ENCODE results near the gene CORIN. TPM values are rescaled to one million over a fixed set of nuclear protein-coding genes. Genes with fewer than 3 reads are reported as not detected.
"Not testable (repeated sequence)": the region's sequence is repeated elsewhere in the genome, so short reads cannot be mapped to it uniquely, and the experiment has no call there.

The CORIN gene
- total and polyA plus RNA-seq, 5 donors = 66.2 to 226 (median 175) TPM

DNA sequence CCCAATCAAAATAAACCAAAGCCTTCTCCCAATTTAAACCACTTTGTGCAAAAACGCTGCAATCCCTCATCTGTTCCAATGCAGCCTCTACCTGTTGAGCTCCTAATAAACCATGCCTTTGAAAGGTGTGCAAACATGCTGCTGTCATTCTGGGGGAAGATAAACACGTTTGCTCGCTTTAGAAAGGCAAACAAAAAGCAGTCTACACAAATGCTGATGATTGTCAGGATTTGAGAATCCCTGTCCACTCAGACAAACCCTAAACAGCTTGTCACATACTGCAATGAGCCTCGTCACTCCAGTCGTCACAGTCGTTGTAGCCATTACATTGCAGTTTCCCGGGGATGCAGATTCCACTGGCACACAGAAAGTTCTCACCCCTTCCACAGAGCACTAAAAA is 145.2 kb downstream of the CORIN start:
- WGBS = 54% methylated on average over 7 of the region's 7 CpGs
- Histone ChIP-seq H3K27ac (ENCODE audit: low read length) (no peak overlapping the region), H3K27me3 (ENCODE audit: control insufficient read depth, insufficient read depth) (no peaks in the 10 kb centered on the region), H3K4me3 (ENCODE audit: low read length) (no peak overlapping the region), H3K4me1 (ENCODE audit: control insufficient read depth, insufficient read depth, low read length) (no peaks in the 10 kb centered on the region), H3K9me3 (ENCODE audit: control insufficient read depth, low read length) (no peaks in the 10 kb centered on the region)
- no peak for DNase-seq
- ATAC-seq = no peak
- intact Hi-C loops (cut with DNase I) = no loop called here

DNA sequence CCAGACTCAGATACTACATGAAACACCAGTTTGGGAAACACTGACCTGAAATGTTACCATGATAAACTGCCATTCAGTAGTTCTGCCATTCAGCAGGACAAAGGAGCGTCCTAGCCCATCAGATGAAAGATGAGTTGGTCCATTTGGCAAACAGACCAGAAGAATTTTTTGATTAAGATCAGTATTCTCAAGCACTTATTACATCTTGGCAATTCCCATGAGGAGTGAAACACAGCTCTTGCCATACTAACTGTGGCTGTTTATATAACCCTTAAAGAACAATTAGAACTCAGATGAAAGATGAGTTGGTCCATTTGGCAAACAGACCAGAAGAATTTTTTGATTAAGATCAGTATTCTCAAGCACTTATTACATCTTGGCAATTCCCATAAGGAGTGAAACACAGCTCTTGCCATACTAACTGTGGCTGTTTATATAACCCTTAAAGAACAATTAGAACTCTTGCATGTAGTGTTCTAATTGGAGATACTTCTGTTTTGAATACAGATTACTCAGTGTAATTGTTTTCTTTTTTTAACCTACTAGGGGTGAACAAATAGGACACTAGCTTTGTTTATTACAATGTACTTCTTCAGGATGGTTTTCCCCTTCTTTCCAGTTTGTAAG is 146.0 kb downstream of the CORIN start:
- H3K27ac ChIP-seq (ENCODE audit: low read length); H3K4me1 ChIP-seq (ENCODE audit: control insufficient read depth, insufficient read depth, low read length); intact Hi-C loops (cut with DNase I); ATAC-seq; H3K9me3 ChIP-seq (ENCODE audit: control insufficient read depth, low read length); H3K27me3 ChIP-seq (ENCODE audit: control insufficient read depth, insufficient read depth); H3K4me3 ChIP-seq (ENCODE audit: low read length); DNase-seq: not testable (repeated sequence)
- 72% methylated on average over 1 of the region's 1 CpG for whole genome bisulfite sequencing

DNA sequence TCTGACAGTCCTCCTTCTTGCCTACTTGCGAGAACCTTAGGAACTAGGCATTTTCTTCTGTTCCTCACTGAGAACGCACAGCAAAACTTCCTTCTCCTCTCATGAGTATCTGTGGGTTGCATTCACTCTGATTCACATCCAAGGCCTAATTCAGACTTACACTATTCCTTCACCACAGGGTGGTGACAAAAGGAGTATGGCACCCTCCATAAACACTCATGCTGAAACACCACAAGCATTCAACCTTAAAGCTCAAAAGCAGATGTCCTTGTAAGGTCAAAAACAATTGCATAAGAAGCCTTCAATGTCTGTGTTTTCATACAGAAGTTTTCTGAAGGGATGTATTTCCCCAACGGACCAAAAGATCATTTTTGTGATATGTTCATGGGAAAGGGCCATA is 147.3 kb downstream of the CORIN start:
- no peak overlapping the region for H3K27ac ChIP-seq (ENCODE audit: low read length)
- H3K4me1 ChIP-seq (ENCODE audit: control insufficient read depth, insufficient read depth, low read length) = no peaks in the 10 kb centered on the region
- no peak for ATAC-seq
- H3K4me3 ChIP-seq (ENCODE audit: low read length) = no peak overlapping the region
- no peaks in the 10 kb centered on the region for H3K27me3 ChIP-seq (ENCODE audit: control insufficient read depth, insufficient read depth)
- intact Hi-C loops (cut with DNase I) = no loop called here
- 76% methylated on average over 3 of the region's 3 CpGs for WGBS
- no peak for DNase-seq
- H3K9me3 ChIP-seq (ENCODE audit: control insufficient read depth, low read length) = no peaks in the 10 kb centered on the region

DNA sequence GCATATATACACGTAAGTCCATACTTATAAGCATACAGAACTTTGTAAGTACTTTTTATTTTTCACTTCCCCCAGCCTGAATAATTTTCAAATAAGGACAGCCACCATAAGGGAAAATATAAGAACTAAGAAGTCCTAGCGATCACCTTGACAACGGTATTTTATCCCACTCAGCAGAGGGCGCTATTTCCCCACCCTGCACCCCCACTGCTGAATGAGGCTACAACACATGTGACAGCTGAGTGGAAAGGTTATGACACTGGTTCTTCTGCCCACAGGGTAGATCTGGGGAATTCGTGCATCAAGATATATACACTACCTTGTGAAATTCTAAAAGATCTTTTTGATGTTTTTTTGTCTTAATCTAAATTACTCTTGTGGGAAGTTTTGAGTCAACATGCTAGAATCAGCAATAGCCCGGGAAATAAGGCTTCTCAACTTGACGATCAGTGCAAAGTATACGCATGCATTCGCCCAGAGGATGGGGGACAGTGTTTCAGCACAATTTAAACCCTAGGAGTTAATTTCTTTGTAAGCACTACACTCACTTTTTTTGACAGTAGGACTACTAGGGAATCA is 151.5 kb downstream of the CORIN start:
- Histone ChIP-seq H3K27me3 (ENCODE audit: control insufficient read depth, insufficient read depth) (no peaks in the 10 kb centered on the region), H3K4me3 (ENCODE audit: low read length) (no peak overlapping the region), H3K27ac (ENCODE audit: low read length) (no peak overlapping the region), H3K9me3 (ENCODE audit: control insufficient read depth, low read length) (no peaks in the 10 kb centered on the region), H3K4me1 (ENCODE audit: control insufficient read depth, insufficient read depth, low read length) (no peaks in the 10 kb centered on the region)
- ATAC-seq (peak; percentile 68 to 73), DNase-seq (peak; percentile 37 to 61 (median 56))
- intact Hi-C loops (cut with DNase I) = loop anchor here in 2 of 4 donors (10.0 kb wide), 1 partner anchor 248 kb away; no protein-coding TSS in a partner anchor
- WGBS = 49% methylated on average over 9 of the region's 9 CpGs

DNA sequence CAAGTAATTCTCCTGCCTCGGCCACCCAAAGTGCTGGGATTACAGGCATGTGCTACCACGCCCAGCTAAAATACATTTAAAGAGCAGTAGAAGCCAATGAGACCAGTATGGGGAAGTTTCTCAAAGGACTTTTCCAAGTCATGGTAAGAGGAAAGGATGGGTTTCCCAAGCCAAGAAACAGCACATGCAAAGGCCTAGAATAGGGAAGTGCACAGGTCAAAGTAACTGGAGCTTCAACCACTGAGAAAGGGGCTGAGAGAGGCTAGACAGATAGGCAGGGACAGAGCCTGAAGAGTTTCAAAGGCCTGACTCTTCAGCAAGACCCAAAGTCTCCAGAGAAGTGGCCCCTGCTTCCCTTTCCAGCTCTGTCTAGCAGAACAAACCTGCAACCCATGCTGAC is 162.1 kb downstream of the CORIN start:
- ATAC-seq (no peak), DNase-seq (no peak)
- H3K4me3 ChIP-seq (ENCODE audit: low read length) = no peak overlapping the region
- 88% methylated on average over 2 of the region's 2 CpGs for WGBS
- H3K4me1 ChIP-seq (ENCODE audit: control insufficient read depth, insufficient read depth, low read length) = no peaks in the 10 kb centered on the region
- H3K27ac ChIP-seq (ENCODE audit: low read length) = no peak overlapping the region
- intact Hi-C loops (cut with DNase I) = no loop called here
- no peaks in the 10 kb centered on the region for H3K27me3 ChIP-seq (ENCODE audit: control insufficient read depth, insufficient read depth)
- H3K9me3 ChIP-seq (ENCODE audit: control insufficient read depth, low read length) = no peaks in the 10 kb centered on the region

DNA sequence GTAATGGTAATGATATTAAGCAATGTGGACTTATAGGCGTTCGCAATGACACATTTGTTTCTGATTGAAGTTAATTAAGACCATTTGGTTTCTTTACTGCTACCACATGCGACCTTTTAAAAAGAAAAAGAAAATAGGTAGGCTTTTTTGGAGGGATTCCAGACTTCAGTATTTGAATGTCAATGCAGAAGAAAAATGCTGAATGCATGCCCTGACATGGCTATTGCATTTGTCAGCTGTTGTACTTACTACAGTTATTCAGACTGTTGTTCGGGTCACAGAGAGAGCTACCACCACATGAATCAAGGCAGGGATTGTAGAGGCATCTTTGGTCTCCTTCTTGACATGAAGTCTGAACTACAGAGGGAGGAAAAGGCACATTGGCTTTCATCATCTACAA is 163.7 kb downstream of the CORIN start:
- no peaks in the 10 kb centered on the region for H3K9me3 ChIP-seq (ENCODE audit: control insufficient read depth, low read length)
- no peaks in the 10 kb centered on the region for H3K4me1 ChIP-seq (ENCODE audit: control insufficient read depth, insufficient read depth, low read length)
- no peak overlapping the region for H3K27ac ChIP-seq (ENCODE audit: low read length)
- WGBS = 82% methylated on average over 4 of the region's 4 CpGs
- H3K27me3 ChIP-seq (ENCODE audit: control insufficient read depth, insufficient read depth) = no peaks in the 10 kb centered on the region
- ATAC-seq (no peak), DNase-seq (no peak)
- H3K4me3 ChIP-seq (ENCODE audit: low read length) = no peak overlapping the region
- intact Hi-C loops (cut with DNase I) = no loop called here

DNA sequence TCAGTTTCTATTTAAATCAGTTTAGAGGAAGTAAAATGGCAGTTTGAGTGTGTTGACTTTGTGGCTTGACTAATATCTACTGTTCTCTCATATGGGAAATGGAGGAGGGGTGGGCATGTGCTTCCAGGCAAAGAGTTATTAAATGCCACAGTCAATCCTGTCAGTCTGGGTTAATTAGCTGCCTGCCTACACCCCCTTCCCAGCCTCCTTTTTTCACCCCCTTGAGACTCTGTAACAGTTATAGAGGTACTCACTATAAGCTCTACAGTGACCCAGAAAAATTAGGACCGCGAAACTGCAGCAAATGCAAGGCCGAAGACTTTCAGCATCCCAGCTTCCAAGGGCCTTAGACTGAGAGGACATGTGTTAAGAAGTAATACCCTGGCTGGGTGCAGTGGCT is 165.2 kb downstream of the CORIN start:
- ATAC-seq (no peak), DNase-seq (no peak)
- Histone ChIP-seq H3K27me3 (ENCODE audit: control insufficient read depth, insufficient read depth) (no peaks in the 10 kb centered on the region), H3K4me3 (ENCODE audit: low read length) (no peak overlapping the region), H3K9me3 (ENCODE audit: control insufficient read depth, low read length) (no peaks in the 10 kb centered on the region), H3K27ac (ENCODE audit: low read length) (no peak overlapping the region), H3K4me1 (ENCODE audit: control insufficient read depth, insufficient read depth, low read length) (no peaks in the 10 kb centered on the region)
- WGBS = 98% methylated on average over 3 of the region's 3 CpGs
- intact Hi-C loops (cut with DNase I) = no loop called here

DNA sequence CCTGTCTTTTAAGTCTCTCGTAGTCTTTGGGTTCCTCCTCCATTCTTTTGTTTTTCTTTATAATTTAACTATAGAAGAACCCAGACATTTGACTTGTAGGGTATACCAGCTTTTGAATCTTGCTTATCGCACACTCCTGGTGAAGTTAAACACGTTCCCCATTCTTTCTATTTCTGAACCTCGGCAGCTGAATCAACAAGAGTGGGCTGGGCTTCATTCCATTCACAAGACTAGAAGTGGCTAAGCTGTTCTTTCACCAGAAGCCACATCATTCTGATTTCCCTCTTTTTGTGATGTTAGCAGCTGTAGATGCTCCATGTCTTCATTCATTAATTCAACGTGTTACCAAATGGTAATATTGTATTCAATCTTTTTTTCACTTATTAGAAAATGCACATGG is 167.9 kb downstream of the CORIN start:
- Histone ChIP-seq H3K4me3 (ENCODE audit: low read length) (no peak overlapping the region), H3K9me3 (ENCODE audit: control insufficient read depth, low read length) (no peaks in the 10 kb centered on the region), H3K27ac (ENCODE audit: low read length) (no peak overlapping the region), H3K4me1 (ENCODE audit: control insufficient read depth, insufficient read depth, low read length) (no peaks in the 10 kb centered on the region), H3K27me3 (ENCODE audit: control insufficient read depth, insufficient read depth) (no peaks in the 10 kb centered on the region)
- WGBS = 48% methylated on average over 5 of the region's 5 CpGs
- ATAC-seq (no peak), DNase-seq (no peak)
- intact Hi-C loops (cut with DNase I) = loop anchor here in 2 of 4 donors (10.0 kb wide), 1 partner anchor 265 kb away; no protein-coding TSS in a partner anchor

DNA sequence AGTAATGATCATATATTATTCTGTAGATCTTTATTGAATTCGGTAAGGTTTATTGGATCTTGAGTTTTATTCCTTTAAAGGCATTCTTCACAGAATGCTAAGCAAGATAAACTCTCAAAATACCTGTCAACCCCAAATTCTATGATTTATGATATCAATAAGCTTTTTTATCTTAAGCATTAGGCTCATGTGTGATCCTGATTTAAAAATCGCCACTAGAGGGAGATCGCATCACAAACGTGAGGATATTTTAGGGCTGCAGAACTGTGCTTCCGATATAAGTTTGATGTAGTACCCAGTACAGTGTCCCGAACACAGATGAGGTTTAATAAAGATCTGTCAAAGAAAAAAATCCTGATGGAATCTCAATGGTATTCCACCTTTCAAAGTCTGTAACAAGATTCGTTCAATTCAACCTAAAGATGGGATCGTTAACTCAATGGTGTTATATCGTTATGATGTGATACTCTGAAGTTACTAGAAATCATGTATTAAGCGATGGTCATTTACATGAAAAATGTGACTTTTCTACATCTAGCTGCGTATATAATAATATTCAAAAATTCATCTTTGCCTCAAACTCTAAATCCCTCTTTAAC is 169.0 kb downstream of the CORIN start:
- Histone ChIP-seq H3K4me1 (ENCODE audit: control insufficient read depth, insufficient read depth, low read length) (no peaks in the 10 kb centered on the region), H3K27me3 (ENCODE audit: control insufficient read depth, insufficient read depth) (no peaks in the 10 kb centered on the region), H3K4me3 (ENCODE audit: low read length) (no peak overlapping the region), H3K27ac (ENCODE audit: low read length) (no peak overlapping the region), H3K9me3 (ENCODE audit: control insufficient read depth, low read length) (no peaks in the 10 kb centered on the region)
- intact Hi-C loops (cut with DNase I) = loop anchor here in 2 of 4 donors (10.0 kb wide), 1 partner anchor 266 kb away; no protein-coding TSS in a partner anchor
- DNase-seq = no peak
- ATAC-seq = peak; percentile 72 to 73
- WGBS = 32% methylated on average over 11 of the region's 11 CpGs

DNA sequence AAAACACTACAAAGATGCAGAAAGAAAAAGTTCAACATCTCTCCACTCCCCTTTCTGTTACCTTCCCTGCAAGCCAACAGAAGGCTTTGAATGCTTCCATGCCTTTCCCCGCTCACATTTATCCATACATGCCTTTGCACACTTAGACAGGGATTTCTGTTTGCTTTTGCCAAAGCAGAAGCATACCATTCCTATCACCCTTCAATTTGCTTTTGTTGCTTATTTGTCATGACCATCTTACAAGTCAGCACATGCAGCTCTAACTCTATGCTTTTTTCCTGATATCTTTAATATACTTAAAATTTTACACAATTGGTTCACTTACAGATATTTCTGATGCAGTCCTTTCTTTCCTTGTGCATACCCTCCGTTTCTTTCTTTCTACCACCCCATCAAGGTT is 169.6 kb downstream of the CORIN start:
- no peak for ATAC-seq
- no peak overlapping the region for H3K27ac ChIP-seq (ENCODE audit: low read length)
- no peaks in the 10 kb centered on the region for H3K9me3 ChIP-seq (ENCODE audit: control insufficient read depth, low read length)
- DNase-seq = no peak
- 80% methylated on average over 2 of the region's 2 CpGs for WGBS
- H3K4me3 ChIP-seq (ENCODE audit: low read length) = no peak overlapping the region
- H3K4me1 ChIP-seq (ENCODE audit: control insufficient read depth, insufficient read depth, low read length) = no peaks in the 10 kb centered on the region
- H3K27me3 ChIP-seq (ENCODE audit: control insufficient read depth, insufficient read depth) = no peaks in the 10 kb centered on the region
- intact Hi-C loops (cut with DNase I) = loop anchor here in 2 of 4 donors (10.0 kb wide), 1 partner anchor 267 kb away; no protein-coding TSS in a partner anchor

DNA sequence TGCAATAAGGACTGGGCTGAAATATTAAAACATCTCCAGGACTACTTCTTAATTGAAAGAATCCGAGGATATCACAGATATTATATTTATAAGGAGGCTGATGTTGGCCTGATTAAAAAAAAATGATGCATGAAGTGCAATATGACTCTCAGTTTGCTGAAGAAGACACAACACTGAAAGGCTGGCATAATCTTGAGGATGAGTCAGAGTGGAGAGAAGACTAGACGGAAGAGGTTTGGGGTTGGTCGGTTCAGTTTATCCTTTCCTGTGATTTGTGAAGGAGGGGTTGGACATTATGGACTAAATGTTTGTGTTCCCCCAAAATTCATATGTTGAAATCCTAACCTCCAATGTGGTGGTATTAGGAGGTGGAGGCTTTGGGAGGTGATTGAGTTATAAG is 170.3 kb downstream of the CORIN start:
- no peak overlapping the region for H3K27ac ChIP-seq (ENCODE audit: low read length)
- H3K4me3 ChIP-seq (ENCODE audit: low read length) = no peak overlapping the region
- DNase-seq (no peak), ATAC-seq (no peak)
- H3K4me1 ChIP-seq (ENCODE audit: control insufficient read depth, insufficient read depth, low read length) = no peaks in the 10 kb centered on the region
- intact Hi-C loops (cut with DNase I) = loop anchor here in 2 of 4 donors (10.0 kb wide), 1 partner anchor 267 kb away; no protein-coding TSS in a partner anchor
- H3K9me3 ChIP-seq (ENCODE audit: control insufficient read depth, low read length) = no peaks in the 10 kb centered on the region
- WGBS = 85% methylated on average over 3 of the region's 3 CpGs
- H3K27me3 ChIP-seq (ENCODE audit: control insufficient read depth, insufficient read depth) = no peaks in the 10 kb centered on the region

Measured in right cardiac atrium (tissue), 5 donors.